GM23338 (cell line): ENCODE measurements around the gene STXBP5.

ENCODE experiments used
- CREB1 ChIP-seq: fragments of 250-450 bp; sonication (Bioruptor Pico); IDR thresholded peaks from 2 replicates; pipeline ENCODE4 v1.5.0; 2020; ENCODE audit warnings: low read depth, mild to moderate bottlenecking, moderate library complexity
- CTCF ChIP-seq, 2 experiments: fragments of 200-600 bp in 1 of 2; sonication (generic) in 1 of 2; conservative IDR thresholded peaks; 2 replicates each; pipeline versions ENCODE4 v1.5.1 to v1.6.1; 2016 to 2017; ENCODE audit warnings: antibody characterized with exemption in 2 of 2, low read depth in 2 of 2, mild to moderate bottlenecking in 2 of 2, moderate library complexity in 1 of 2
- EZH2 ChIP-seq: fragments of 200-600 bp; sonication (generic); IDR thresholded peaks from one replicate; pipeline ENCODE4 v1.8.0; 2017; ENCODE audit warnings: antibody characterized with exemption, mild to moderate bottlenecking, low read depth; ENCODE audit not compliant: unreplicated experiment
- EZH2phosphoT487 ChIP-seq: fragments of 200-600 bp; sonication (generic); IDR thresholded peaks from one replicate; pipeline ENCODE4 v1.8.1; 2018; ENCODE audit warnings: antibody characterized with exemption; ENCODE audit not compliant: unreplicated experiment
- POLR2AphosphoS5 ChIP-seq: IDR thresholded peaks from 2 replicates; pipeline ENCODE4 v1.6.1; 2016; ENCODE audit warnings: antibody characterized with exemption, low read depth
- REST ChIP-seq: IDR thresholded peaks from one replicate; pipeline ENCODE4 v1.6.1; 2018; ENCODE audit warnings: antibody characterized with exemption; ENCODE audit not compliant: unreplicated experiment
- ZNF114 ChIP-seq: fragments of 250-450 bp; sonication (Bioruptor Pico); IDR thresholded peaks from 2 replicates; pipeline ENCODE4 v1.5.0; 2020; ENCODE audit warnings: mild to moderate bottlenecking, moderate library complexity

GRCh38 chr6:147203311-147204059, 732 bp upstream of the STXBP5 start:
- TF ChIP-seq CTCF (conservative IDR thresholded peaks at IDR 0.05; ENCODE audit: low read depth in 2 of 2) (no peak), EZH2 (no peak), CREB1 (CRISPR knock-in tag) (no peak), POLR2AphosphoS5 (peak; percentile 50), REST (no peak), ZNF114 (no peak), EZH2phosphoT487 (no peak)
